ENCODE measurements around the gene NOM1.
"Not testable (repeated sequence)": the region's sequence is repeated elsewhere in the genome, so short reads cannot be mapped to it uniquely, and the experiment has no call there.

NOM1 gene, protein sequence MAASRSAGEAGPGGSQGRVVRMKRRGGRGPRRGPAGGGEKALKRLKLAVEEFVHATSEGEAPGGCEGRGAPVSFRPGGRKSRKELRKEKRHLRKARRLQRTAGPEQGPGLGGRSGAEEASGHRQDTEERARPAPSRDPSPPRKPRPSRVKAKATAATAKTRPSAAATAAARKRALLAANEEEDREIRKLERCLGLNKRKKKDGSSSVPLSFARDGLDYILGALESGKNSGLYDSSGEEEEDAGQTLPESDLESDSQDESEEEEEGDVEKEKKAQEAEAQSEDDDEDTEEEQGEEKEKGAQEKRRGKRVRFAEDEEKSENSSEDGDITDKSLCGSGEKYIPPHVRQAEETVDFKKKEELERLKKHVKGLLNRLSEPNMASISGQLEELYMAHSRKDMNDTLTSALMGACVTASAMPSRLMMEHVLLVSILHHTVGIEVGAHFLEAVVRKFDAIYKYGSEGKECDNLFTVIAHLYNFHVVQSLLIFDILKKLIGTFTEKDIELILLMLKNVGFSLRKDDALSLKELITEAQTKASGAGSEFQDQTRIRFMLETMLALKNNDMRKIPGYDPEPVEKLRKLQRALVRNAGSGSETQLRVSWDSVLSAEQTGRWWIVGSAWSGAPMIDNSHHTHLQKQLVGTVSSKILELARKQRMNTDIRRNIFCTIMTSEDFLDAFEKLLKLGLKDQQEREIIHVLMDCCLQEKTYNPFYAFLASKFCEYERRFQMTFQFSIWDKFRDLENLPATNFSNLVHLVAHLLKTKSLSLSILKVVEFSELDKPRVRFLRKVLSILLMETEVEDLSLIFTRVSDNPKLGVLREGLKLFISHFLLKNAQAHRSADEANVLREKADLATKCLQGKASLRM

DNA sequence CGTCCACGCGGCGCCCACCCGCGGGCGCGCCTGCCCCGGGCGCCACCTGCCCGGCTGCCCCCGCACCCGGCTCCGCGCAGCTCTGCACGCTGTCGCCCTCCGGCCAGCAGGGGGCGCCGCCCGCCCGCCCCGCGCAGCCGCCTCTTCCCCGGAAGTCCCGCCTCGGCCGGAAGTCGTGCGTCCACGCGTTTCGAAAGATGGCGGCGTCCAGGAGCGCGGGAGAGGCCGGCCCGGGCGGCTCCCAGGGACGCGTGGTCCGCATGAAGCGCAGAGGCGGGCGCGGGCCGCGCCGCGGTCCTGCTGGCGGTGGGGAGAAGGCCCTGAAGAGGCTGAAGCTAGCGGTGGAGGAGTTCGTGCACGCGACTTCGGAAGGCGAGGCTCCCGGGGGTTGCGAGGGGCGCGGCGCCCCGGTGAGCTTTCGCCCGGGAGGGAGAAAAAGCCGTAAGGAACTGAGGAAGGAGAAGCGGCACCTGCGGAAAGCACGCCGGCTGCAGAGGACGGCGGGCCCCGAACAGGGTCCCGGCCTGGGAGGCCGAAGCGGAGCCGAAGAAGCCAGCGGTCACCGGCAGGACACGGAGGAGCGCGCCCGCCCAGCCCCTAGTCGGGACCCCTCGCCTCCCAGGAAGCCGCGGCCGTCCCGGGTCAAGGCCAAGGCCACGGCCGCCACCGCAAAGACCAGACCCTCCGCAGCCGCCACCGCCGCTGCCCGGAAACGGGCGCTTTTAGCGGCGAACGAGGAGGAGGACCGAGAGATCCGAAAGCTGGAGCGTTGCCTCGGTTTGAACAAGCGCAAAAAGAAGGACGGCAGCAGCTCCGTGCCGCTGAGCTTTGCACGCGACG lies at the start of gene NOM1:
Gene NOM1, plus strand, starts transcription at position 172 of the 840 bp plus-strand sequence. Its CDS starts 26 bp downstream, at position 198.
- FAIRE-seq (no peak), DNase-seq (ENCODE audit: insufficient read length, low spot score) (peak; percentile 98)

DNA sequence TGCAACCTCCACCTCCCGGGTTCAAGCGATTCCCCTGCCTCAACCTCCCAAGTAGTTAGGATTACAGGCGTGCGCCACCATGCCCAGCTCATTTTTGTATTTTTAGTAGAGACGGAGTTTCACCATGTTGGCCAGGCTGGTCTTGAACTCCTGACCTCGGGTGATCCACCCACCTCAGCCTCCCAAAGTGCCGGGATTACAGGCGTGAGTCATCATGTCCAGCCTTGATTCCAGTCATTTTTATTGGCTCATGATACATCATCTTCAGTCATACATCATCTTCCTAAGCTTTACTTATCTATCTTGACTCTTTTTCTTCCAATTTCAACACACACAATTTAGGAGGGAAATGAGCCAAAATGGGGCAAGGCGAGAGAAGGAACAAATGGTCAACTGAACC lies 49.4 kb upstream of the NOM1 start:
- not testable (repeated sequence) for FAIRE-seq; DNase-seq (ENCODE audit: insufficient read length, low spot score)

DNA sequence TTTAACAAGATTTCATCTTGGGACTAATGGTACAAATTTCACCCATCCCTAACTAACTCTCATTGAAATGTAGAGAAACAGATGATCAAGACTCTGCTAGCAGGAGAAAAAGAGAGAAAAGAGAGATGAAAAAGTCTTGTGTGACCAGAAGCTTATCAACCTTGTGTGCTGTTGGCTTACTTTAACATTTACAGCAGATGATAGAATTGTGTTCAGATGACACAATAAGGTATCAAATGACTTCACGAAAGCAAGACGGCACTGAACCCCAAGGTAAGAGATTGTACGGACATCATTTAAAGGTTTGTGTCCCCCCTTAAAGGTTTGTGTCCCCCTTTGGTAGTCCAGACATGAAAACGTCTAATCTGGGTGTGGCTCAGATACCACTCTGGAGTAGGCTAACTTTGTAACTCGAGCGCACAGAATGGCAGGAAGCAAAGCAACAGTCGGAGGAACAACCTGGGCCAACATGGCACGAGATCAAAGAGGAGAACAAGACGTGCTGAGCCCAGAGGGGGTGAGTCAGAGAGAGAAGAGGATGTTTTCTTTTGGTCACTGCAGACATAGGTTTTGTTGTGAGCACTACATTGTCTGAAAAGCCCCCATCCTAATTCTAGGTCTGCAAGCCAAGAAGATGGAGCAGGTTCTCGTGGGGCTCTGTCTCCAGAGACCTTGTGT lies 46.1 kb upstream of the NOM1 start:
- DNase-seq (ENCODE audit: insufficient read length, low spot score) (no peak), FAIRE-seq (no peak)

DNA sequence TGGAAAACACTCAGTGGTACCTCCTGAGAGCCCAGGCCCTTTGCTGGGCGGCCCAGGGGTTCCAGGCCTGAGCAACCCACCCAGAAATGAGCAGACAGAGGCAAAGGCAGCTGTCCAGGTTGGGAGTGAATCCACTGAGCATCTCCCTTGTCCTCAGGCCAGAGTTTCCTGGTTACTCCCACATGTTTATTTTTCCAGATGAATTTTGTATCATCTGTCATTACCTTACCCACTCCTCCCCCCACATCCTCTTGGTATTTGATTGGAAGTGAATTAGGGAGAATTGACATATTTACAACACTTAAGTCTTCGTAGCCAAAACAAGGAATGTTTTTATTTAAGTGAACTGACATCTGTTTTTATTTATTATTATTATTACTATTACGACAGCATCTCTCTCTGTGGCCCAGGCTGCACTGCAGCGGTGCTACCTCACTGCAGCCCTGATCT lies 43.3 kb upstream of the NOM1 start:
- FAIRE-seq (no peak), DNase-seq (ENCODE audit: insufficient read length, low spot score) (no peak)

DNA sequence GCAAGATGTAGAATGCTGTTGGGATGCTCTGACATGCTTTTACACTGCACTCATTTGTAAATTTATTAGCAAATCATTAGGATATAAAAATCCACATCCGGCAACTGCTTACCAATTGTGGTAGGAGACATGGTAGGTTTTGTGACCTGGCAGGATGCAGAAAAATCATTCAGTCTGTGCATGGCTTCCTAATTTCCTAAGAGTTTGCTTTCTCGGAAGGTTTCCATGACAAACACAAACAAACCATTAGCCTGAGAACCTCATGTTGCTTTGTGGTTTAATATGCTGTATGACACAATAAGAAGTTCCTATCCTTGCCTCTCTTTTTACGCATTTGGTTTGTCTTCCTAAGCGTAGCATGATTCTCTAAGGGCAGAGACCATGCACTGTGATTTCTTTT lies 41.9 kb upstream of the NOM1 start:
- no peak for DNase-seq (ENCODE audit: insufficient read length, low spot score)

DNA sequence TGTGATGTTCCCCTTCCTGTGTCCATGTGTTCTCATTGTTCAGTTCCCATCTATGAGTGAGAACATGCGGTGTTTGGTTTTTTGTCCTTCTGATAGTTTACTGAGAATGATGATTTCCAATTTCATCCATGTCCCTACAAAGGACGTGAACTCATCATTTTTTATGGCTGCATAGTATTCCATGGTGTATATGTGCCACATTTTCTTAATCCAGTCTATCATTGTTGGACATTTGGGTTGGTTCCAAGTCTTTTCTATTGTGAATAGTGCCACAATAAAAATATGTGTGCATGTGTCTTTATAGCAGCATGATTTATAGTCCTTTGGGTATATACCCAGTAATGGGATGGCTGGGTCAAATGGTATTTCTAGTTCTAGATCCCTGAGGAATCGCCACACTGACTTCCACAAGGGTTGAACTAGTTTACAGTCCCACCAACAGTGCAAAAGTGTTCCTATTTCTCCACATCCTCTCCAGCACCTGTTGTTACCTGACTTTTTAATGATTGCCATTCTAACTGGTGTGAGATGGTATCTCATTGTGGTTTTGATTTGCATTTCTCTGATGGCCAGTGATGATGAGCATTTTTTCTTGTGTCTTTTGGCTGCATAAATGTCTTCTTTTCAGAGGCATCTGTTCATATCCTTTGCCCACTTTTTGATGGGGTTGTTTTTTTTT lies 39.8 kb upstream of the NOM1 start:
- not testable (repeated sequence) for FAIRE-seq

More for the DNA sequence above, 41.9 kb upstream of the NOM1 start:
- FAIRE-seq: no peak

DNA sequence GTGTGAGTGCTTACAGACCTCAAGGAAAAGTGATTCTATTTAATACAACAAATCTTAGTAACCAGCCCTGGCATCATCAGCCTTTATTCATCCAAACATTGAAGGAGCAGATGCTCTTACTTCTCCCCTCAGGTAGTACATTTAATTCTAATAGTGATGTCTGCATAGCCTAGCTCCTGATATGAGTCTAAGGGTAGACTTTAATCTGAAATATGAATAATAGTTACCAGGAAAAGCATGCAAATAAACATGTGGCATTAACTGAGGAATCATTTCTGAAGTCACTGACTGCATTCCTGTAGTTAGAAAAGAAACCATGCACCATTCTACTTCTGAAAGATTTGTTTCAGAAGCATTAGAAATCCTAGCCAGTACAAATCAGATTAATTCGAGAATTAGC lies 30.9 kb upstream of the NOM1 start:
- no peak for DNase-seq (ENCODE audit: insufficient read length, low spot score)
- FAIRE-seq: peak; percentile 40

More for the DNA sequence above, 39.8 kb upstream of the NOM1 start:
- DNase-seq (ENCODE audit: insufficient read length, low spot score): not testable (repeated sequence)

DNA sequence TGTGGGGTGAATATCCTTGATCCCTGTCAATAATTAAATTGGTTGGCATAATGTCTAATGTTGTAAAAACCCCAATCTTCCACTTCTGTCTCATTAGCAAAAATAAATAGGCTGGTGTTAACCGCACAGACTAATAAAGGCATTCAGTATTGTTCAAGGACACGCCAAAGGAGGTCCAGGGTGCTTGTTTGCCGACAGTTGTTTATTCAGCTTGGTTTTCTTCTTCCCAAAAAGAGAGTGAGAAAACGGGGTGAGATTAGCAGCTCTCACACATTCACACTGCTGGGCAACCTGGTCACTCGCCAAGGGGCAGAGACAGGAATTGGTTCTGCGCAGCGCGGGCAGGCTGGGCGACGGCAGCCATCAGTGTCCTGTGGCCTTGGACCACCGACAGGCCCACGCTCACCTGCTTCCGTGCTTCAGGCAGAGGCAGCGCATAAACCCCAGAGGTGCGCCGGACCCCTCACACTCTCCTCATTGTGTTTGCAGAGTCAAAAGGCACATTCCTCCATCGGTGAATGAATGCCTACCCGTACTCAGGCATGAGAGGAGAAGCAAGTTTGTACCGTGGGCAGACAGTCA lies 30.3 kb upstream of the NOM1 start:
- DNase-seq (ENCODE audit: insufficient read length, low spot score): no peak
- FAIRE-seq: no peak

DNA sequence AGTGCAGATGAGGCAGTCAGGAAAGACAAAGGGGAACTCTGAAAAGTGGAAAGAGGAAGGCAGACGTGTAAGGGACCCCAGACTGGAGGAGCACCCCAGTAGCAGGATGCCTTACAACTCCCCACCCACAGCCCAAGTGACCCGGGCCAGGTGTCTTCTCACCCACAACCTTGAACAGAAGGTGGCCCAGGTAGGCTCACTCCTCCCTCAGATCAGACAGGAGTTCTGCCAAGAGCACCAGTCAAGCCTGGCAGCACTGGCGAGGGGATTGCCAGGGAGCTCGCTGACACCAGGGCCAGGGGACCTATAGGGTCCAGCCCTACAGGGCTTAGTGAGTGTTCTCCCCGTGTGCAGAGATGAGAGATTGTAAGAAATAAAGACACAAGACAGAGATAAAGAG lies 29.4 kb upstream of the NOM1 start:
- DNase-seq (ENCODE audit: insufficient read length, low spot score): no peak
- FAIRE-seq: no peak

DNA sequence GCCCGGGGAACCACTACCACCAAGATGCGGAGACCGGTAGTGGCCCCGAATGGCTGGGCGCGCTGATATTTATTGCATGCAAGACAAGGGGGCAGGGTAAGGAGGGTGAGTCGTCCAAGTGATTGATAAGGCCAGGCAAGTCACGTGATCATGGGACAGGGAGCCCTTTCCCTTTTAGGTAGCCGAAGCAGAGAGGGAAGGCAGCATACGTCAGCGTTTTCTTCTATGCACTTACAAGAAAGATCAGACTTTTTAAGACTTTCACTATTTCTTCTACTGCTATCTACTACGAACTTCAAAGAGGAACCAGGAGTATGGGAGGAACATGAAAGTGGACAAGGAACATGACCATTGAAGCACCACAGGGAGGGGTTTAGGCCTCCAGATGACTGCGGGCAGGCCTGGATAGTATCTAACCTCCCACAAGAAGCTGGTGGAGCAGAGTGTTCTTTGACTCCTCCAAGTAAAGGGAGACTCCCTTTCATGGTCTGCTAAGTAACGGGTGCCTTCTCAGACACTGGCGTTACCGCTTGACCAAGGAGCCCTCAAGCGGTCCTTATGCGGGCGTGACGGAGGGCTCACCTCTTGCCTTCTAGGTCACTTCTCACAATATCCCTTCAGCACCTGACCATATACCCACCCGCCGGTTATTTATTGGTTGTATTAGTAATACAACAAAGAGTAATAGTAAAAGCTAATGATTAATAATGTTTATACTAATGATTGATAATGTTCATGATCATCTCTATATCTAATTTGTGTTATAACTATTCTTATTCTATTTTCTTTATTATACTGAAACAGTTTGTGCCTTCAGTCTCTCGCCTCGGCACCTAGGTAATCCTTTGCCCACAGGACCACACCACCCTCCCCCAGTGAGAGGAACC lies 28.8 kb upstream of the NOM1 start:
- not testable (repeated sequence) for DNase-seq (ENCODE audit: insufficient read length, low spot score); FAIRE-seq

DNA sequence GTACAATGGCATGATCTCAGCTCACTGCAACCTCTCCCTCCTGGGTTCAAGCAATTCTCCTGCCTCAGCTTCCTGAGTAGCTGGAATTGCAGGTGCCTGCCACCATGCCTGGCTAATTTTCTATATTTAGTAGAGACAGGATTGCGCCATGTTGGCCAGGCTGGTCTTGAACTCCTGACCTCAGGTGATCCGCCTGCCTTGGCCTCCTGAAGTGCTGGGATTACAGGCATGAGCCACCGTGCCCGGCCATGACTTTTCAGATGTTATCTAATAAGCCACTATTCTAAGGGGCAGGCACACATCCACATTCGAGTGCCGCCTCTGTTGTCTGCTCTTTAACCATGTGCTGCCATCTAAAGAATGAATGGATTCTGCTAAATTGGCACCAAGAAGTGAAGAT lies 27.2 kb upstream of the NOM1 start:
- not testable (repeated sequence) for FAIRE-seq; DNase-seq (ENCODE audit: insufficient read length, low spot score)

DNA sequence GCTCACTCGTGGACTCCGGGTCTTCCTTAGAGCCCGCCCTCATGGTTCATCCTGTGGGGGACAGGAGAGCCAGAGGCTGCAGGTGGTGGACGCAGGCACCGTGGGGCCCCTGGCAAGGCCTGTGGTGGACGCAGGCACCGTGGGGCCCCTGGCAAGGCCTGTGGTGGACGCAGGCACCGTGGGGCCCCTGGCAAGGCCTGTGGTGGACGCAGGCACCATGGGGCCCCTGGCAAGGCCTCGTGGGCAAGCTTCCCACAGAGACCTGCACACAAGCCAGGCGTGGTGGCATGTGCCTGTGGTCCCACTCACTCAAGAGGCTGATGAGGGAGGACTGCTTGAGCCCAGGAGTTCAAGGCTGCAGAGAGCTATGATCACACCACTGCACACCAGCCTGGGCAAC lies 23.7 kb upstream of the NOM1 start:
- DNase-seq (ENCODE audit: insufficient read length, low spot score); FAIRE-seq: not testable (repeated sequence)

DNA sequence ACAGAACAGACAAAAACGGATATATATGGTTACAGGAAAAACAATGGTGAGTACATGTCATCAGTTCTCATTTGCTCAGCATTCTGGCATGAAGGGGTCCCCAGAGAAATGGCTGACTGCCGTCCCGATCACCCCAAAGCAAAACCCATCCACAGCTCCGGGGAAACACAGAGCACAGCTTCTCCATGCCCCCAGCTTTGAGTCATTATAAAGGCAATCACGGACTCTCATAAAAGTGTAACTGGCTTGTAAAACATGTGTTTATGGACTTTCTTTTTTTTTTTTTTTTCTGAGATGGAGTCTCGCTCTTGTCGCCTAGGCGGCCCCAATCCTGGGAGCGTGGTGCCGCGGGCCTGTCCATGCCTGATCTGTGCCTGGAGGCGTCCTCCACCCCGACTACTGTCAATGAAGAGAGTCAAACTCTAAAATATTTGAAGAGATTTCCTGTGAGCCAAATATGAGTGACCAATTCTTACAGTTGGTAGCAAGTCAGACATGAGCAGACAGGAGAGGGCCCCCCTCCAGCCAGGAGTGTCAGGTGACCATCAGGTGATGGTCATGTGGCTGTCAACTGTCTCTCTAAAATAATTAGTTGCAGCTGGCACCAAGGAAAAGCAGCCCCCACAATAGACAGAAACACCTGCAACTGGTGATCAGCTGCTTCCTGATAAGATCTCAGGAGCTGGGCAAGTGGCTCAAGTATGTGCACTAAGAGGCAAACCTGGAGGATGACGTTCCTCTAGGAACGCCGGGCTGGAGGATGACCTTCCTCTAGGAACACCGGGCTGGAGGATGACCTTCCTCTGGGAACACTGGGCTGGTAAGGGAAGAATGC lies 21.7 kb upstream of the NOM1 start:
- DNase-seq (ENCODE audit: insufficient read length, low spot score) (no peak), FAIRE-seq (no peak)

DNA sequence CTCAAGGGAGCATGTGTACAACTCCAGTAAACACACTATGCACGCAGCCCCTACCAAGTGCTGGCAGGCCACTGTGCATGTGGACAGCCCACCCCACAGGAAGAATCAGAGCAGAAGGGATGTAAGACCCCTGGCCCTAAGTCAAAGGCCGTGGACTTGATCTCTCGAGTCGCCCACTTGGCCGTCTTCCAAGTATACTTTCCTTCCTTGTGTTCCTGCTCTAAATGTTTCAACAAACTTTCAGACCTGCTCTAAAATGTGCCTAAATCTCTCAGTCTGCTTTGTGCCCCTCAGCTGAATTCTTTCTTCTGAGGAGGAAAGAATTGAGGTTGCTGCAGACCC lies 21.1 kb upstream of the NOM1 start:
- no peak for DNase-seq (ENCODE audit: insufficient read length, low spot score)
- no peak for FAIRE-seq

DNA sequence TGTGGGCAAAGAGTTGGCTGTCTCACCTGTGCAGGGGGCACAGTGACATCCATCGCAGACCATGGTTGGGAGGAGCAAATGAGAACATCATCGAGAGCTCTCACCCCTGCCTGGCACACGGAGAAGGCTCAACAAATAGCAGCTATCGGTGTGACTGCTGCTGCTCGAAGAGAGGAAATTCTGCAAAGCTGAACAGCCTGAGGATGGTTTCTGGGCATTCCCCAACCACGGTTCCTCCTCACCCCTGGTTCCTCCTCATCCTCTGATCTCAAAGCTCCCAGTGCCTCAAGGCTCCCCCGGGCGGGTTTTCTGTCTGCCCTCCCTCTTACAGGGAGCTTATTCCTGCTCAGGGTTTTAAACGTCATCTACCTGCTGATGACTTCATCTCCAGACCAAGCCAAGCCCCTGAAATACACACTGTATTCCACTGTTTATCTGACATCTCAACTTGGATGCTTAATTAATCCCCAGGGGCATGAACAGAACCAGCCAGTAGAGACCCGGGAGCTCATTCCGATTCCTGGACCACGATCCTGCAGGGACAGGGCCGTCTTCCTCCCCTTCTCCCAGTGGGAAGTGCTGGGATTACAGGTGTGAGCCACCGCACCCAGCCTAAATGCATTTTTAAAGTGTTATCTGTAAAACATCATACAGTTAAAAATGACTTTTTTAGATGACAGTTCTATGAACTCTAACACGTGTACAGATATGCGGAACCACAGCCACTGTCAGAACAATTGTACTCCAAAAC lies 19.5 kb upstream of the NOM1 start:
- DNase-seq (ENCODE audit: insufficient read length, low spot score) (no peak), FAIRE-seq (no peak)

DNA sequence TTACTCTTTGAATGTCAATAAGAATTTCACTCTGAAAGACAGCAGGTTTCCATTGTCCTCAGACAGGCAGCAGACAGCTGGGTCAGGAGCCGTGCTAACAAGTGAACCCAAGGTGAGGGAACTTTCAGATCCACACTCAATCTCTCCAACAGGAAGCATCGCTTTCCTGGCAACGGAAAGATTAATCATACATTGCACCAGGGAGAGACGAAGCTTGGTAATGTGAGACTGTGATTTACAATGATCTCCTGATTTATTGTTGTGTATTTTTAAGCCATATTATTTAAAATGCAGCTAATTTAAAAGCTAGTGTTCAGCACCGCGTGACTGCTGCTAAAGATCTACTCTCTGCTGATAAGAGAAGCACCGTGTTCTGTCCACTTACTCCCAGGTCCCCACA lies 17.5 kb upstream of the NOM1 start:
- no peak for DNase-seq (ENCODE audit: insufficient read length, low spot score)
- FAIRE-seq: no peak

DNA sequence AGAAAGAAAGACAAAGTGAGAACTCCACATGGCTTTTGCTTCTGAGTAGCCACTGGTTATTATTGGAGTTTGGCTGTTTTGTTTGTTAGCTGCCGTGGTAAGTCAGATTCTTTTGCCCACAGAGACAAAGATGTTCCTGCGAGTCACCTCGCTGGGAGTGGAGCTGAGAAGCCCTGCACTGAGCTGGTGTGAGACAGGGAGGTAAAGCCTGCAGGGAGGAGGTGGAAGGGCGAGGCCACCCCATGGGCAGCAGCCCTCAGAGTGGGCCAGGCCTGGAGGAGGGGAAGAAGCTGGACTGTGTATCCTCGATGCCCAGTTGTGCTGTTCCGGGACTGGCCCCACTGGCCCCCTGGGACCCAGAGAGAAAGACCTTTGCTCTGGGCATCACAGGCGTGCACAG lies 14.3 kb upstream of the NOM1 start:
- DNase-seq (ENCODE audit: insufficient read length, low spot score): no peak
- no peak for FAIRE-seq
